H1 (cell line): ENCODE data around the gene TMEM89. TPM values are rescaled to one million over a fixed set of nuclear protein-coding genes. Genes with fewer than 3 reads are reported as not detected.

ENCODE experiments used
- CTCF ChIA-PET: fragments of 300-600 bp; sonication (Branson Sonifier 250); formaldehyde crosslinking; loops from one replicate; lab custom pipeline; 2021; ENCODE audit not compliant: partially characterized antibody; lab: Charles Lee
- POLR2A ChIA-PET: fragments of 300-600 bp; sonication (Branson Sonifier 250); formaldehyde crosslinking; loops from one replicate; lab custom pipeline; 2021; ENCODE audit warnings: inconsistent platforms; ENCODE audit not compliant: partially characterized antibody; lab: Charles Lee
- DNase-seq, 2 experiments: peaks; one replicate each; pipeline versions ENCODE4 v3.0.0 to v3.0.0-alpha.2; 2010 to 2022; ENCODE audit warnings: low spot score in 2 of 2, low read depth in 1 of 2, mixed read lengths in 1 of 2
- FAIRE-seq: peaks from 2 replicates; lab custom pipeline; 2011; peaks lifted over from hg19 to GRCh38; lab: Jason Lieb, UNC
- H2AFZ ChIP-seq: 2 replicates; pipeline ENCODE4 v1.8.1; 2012; ENCODE audit warnings: low read length, inconsistent platforms
- H2AK5ac ChIP-seq: 2 replicates; pipeline ENCODE4 v1.6.1; 2013; ENCODE audit warnings: low read depth, low read length
- H2BK120ac ChIP-seq: replicated peaks from 2 replicates; pipeline ENCODE3; 2013; ENCODE audit warnings: low read depth, low read length, inconsistent platforms
- H2BK12ac ChIP-seq: 2 replicates; pipeline ENCODE4 v1.6.1; 2013; ENCODE audit warnings: low read depth, low read length
- H2BK15ac ChIP-seq: 2 replicates; pipeline ENCODE4 v1.6.1; 2013; ENCODE audit warnings: low read length
- H2BK20ac ChIP-seq: 2 replicates; pipeline ENCODE4 v1.6.1; 2013; ENCODE audit warnings: low read length
- H2BK5ac ChIP-seq: 2 replicates; pipeline ENCODE4 v1.6.1; 2013; ENCODE audit warnings: low read depth, low read length
- H3K14ac ChIP-seq: 2 replicates; pipeline ENCODE4 v1.6.1; 2013; ENCODE audit warnings: inconsistent platforms; ENCODE audit not compliant: insufficient read length
- H3K18ac ChIP-seq: 2 replicates; pipeline ENCODE4 v1.6.1; 2013; ENCODE audit warnings: low read length; ENCODE audit errors: extremely low read depth
- H3K23ac ChIP-seq: 2 replicates; pipeline ENCODE4 v1.6.1; 2013; ENCODE audit warnings: inconsistent platforms; ENCODE audit not compliant: insufficient read length
- H3K23me2 ChIP-seq: 2 replicates; pipeline ENCODE4 v1.6.1; 2013; ENCODE audit warnings: low read depth, low read length
- H3K27ac ChIP-seq: 2 replicates; pipeline ENCODE4 v1.6.1; 2011; ENCODE audit warnings: low read depth, low read length, inconsistent platforms
- H3K27me3 ChIP-seq, 4 experiments: replicated peaks in 1 of 4; 1 replicate in 1 of 4; 2 replicates in 3 of 4; pipeline versions ENCODE4 v1.6.1 to v1.8.1; 2011 to 2013; ENCODE audit warnings: low read length in 3 of 4, mild to moderate bottlenecking in 3 of 4, inconsistent platforms in 2 of 4, mixed read lengths in 2 of 4, moderate library complexity in 1 of 4; ENCODE audit not compliant: control insufficient read depth in 3 of 4, insufficient read depth in 3 of 4; ENCODE audit errors: extremely low read depth in 1 of 4
- H3K36me3 ChIP-seq, 4 experiments: 2 replicates each; pipeline versions ENCODE4 v1.6.1 to v1.8.1; 2011 to 2013; ENCODE audit warnings: mild to moderate bottlenecking in 4 of 4, low read length in 3 of 4, moderate library complexity in 2 of 4, control low read depth in 1 of 4, inconsistent platforms in 1 of 4; ENCODE audit not compliant: insufficient read depth in 4 of 4, control insufficient read depth in 2 of 4
- H3K4ac ChIP-seq: replicated peaks from 2 replicates; pipeline ENCODE3; 2013; ENCODE audit warnings: low read length, low read depth, mixed read lengths, inconsistent platforms; ENCODE audit not compliant: insufficient read length
- H3K4me1 ChIP-seq, 4 experiments: replicated peaks in 1 of 4; 1 replicate in 1 of 4; 2 replicates in 3 of 4; pipeline versions ENCODE4 v1.6.1 to v1.8.1; 2011 to 2013; ENCODE audit warnings: low read length in 3 of 4, inconsistent platforms in 2 of 4, mixed read lengths in 1 of 4; ENCODE audit not compliant: insufficient read depth in 4 of 4, control insufficient read depth in 3 of 4
- H3K4me2 ChIP-seq, 2 experiments: 2 replicates each; pipeline versions ENCODE4 v1.6.1 to v1.8.1; 2011 to 2013; ENCODE audit warnings: low read depth in 2 of 2, low read length in 2 of 2, control low read depth in 1 of 2, inconsistent platforms in 1 of 2, mild to moderate bottlenecking in 1 of 2; ENCODE audit not compliant: insufficient read depth in 1 of 2
- H3K4me3 ChIP-seq, 4 experiments: fragments of 200-600, 300-600 bp in 1 of 4; sonication (generic), shearing (Covaris generic), sonication (Bioruptor Twin) in 1 of 4; 2 replicates each; pipeline versions ENCODE4 v1.5.1 to v1.8.1; 2011 to 2016; ENCODE audit warnings: low read length in 4 of 4, low read depth in 3 of 4, control low read depth in 2 of 4, inconsistent platforms in 2 of 4, mild to moderate bottlenecking in 2 of 4, mixed read lengths in 1 of 4, moderate library complexity in 1 of 4; ENCODE audit not compliant: insufficient read depth in 2 of 4; ENCODE audit errors: extremely low read depth in 1 of 4
- H3K56ac ChIP-seq: replicated peaks from 2 replicates; pipeline ENCODE3; 2013; ENCODE audit warnings: low read depth, mild to moderate bottlenecking, mixed read lengths, low read length, inconsistent platforms; ENCODE audit not compliant: insufficient read length
- H3K79me1 ChIP-seq: 2 replicates; pipeline ENCODE4 v1.6.1; 2013; ENCODE audit warnings: low read depth, low read length, control low read depth
- H3K79me2 ChIP-seq, 2 experiments: 2 replicates each; pipeline versions ENCODE4 v1.6.1 to v1.8.1; 2012 to 2013; ENCODE audit warnings: low read length in 2 of 2, mild to moderate bottlenecking in 2 of 2, inconsistent platforms in 1 of 2; ENCODE audit not compliant: insufficient read depth in 2 of 2, control insufficient read depth in 1 of 2
- H3K9ac ChIP-seq, 4 experiments: replicated peaks in 1 of 4; 1 replicate in 1 of 4; 2 replicates in 3 of 4; pipeline versions ENCODE4 v1.6.1 to v1.8.1; 2011 to 2013; ENCODE audit warnings: low read depth in 3 of 4, low read length in 3 of 4, control low read depth in 2 of 4, mild to moderate bottlenecking in 2 of 4, moderate library complexity in 2 of 4, inconsistent platforms in 1 of 4; ENCODE audit errors: extremely low read depth in 1 of 4
- H3K9me3 ChIP-seq, 2 experiments: 2 replicates each; pipeline versions ENCODE4 v1.6.1 to v1.8.1; 2012 to 2013; ENCODE audit warnings: mild to moderate bottlenecking in 2 of 2, moderate library complexity in 2 of 2, control low read depth in 1 of 2, inconsistent platforms in 1 of 2, low read depth in 1 of 2, low read length in 1 of 2, mixed read lengths in 1 of 2; ENCODE audit not compliant: insufficient read depth in 2 of 2
- H4K20me1 ChIP-seq, 2 experiments: replicated peaks in 1 of 2; 2 replicates each; pipeline versions ENCODE3 to v1.8.1; 2011 to 2013; ENCODE audit warnings: inconsistent platforms in 2 of 2, low read length in 2 of 2, mild to moderate bottlenecking in 1 of 2; ENCODE audit not compliant: insufficient read depth in 2 of 2, control insufficient read depth in 1 of 2
- H4K5ac ChIP-seq: 2 replicates; pipeline ENCODE4 v1.6.1; 2013; ENCODE audit warnings: low read length, low read depth, mixed read lengths, inconsistent platforms; ENCODE audit not compliant: insufficient read length
- H4K8ac ChIP-seq: 2 replicates; pipeline ENCODE4 v1.8.0; 2013; ENCODE audit warnings: mild to moderate bottlenecking, moderate library complexity, low read length, inconsistent platforms; ENCODE audit not compliant: insufficient read depth; ENCODE audit errors: extremely low read depth
- H4K91ac ChIP-seq: replicated peaks from 2 replicates; pipeline ENCODE3; 2013; ENCODE audit warnings: low read length, mixed read lengths, inconsistent platforms; ENCODE audit not compliant: insufficient read length
- BCL11A ChIP-seq, 2 experiments: IDR thresholded peaks; one replicate each; pipeline ENCODE4 v1.6.1; 2011; ENCODE audit warnings: low read depth in 2 of 2, low read length in 2 of 2, mild to moderate bottlenecking in 2 of 2
- CHD2 ChIP-seq: IDR thresholded peaks from 2 replicates; pipeline ENCODE4 v1.6.1; 2012; ENCODE audit warnings: low read length, improper control_type of control experiment
- GABPA ChIP-seq: IDR thresholded peaks from 2 replicates; pipeline ENCODE4 v1.6.1; 2011; ENCODE audit warnings: mild to moderate bottlenecking, low read length, moderate library complexity, borderline replicate concordance; ENCODE audit not compliant: insufficient read depth
- POU5F1 ChIP-seq: IDR thresholded peaks from 2 replicates; pipeline ENCODE4 v1.6.1; 2011; ENCODE audit warnings: low read depth, mild to moderate bottlenecking, low read length, moderate library complexity
- RFX5 ChIP-seq: IDR thresholded peaks from 2 replicates; pipeline ENCODE4 v1.6.1; 2011; ENCODE audit warnings: low read depth, low read length, improper control_type of control experiment, borderline replicate concordance
- SP1 ChIP-seq: IDR thresholded peaks from 2 replicates; pipeline ENCODE4 v1.6.1; 2011; ENCODE audit warnings: low read depth, low read length
- TCF12 ChIP-seq: IDR thresholded peaks from 2 replicates; pipeline ENCODE4 v1.6.1; 2011; ENCODE audit warnings: low read depth, mild to moderate bottlenecking, low read length
- TEAD4 ChIP-seq: IDR thresholded peaks from 2 replicates; pipeline ENCODE4 v1.6.1; 2012; ENCODE audit warnings: low read depth, low read length, inconsistent platforms, mixed read lengths
- WGBS, 2 experiments: shearing (Covaris generic) in 1 of 2; methylation state at CpG; one replicate each; pipeline versions ENCODE4 v1.1.6 to v1.1.7; 2013 to 2015; ENCODE audit warnings: low lambda C conversion rate in 2 of 2, mixed read lengths in 2 of 2, inconsistent platforms in 1 of 2, low coverage in 1 of 2, missing lambda C conversion rate in 1 of 2; ENCODE audit not compliant: insufficient replicate concordance in 2 of 2, insufficient coverage in 1 of 2, insufficient read length in 1 of 2; ENCODE audit errors: extremely low coverage in 1 of 2, missing lambda C conversion rate in 1 of 2; 5-methylcytosine and 5-hydroxymethylcytosine counted together
- polyA plus RNA-seq, 7 experiments: library from polyadenylated mRNA; depleted of rRNA in 3 of 7; stranded (reverse) in 5 of 7; unstranded in 2 of 7; fragments of >200 nt in 5 of 7; fragments of 200-250 nt in 2 of 7; gene quantifications; 1 replicate in 5 of 7; 2 replicates in 1 of 7; 4 replicates in 1 of 7; pipeline versions ENCODE4 v1.2.1 to v1.2.3, GENCODE V29; 2011 to 2013; ENCODE audit warnings: missing spikeins in 2 of 7, mixed read lengths in 2 of 7
- total RNA-seq: library from RNA; stranded (reverse); fragmentation: NEBNext Ultra II Directional; extraction: Animal tissue kit (Norgen Biotek cat#: 25700); gene quantifications from 2 replicates; pipeline ENCODE4 v1.2.1, GENCODE V29; 2021

TMEM89 gene
- total and polyA plus RNA-seq, 2 of the 8 experiments (the other 6 are each of a cell fraction or from before 2014, with no cell fraction given) = not detected

- Histone ChIP-seq H2AFZ (no peak overlapping the region), H4K91ac (no peak overlapping the region)
- TF ChIP-seq POU5F1 (no peak), CHD2 (no peak), GABPA (no peak), TCF12 (no peak), SP1 (no peak), RFX5 (no peak), TEAD4 (no peak), BCL11A (IDR thresholded peaks at IDR 0.05; ENCODE audit: low read depth in 2 of 2, low read length in 2 of 2) (no peak)
These were observed 31.6 kb upstream of the TMEM89 start for GRCh38 chr3:48652923-48653715.

More at GRCh38 chr3:48652923-48653715, 31.6 kb upstream of the TMEM89 start:
- no peak overlapping the region for H3K18ac ChIP-seq
- no peak overlapping the region for H3K4me2 ChIP-seq
- no peak overlapping the region for H2BK15ac ChIP-seq
- H2BK12ac ChIP-seq = no peak overlapping the region
- no peak overlapping the region for H3K56ac ChIP-seq
- 91% methylated on average over 15 of the region's 15 CpGs; no CpG with 5 or more reads in 1 of the 2 experiments for WGBS, 2 experiments
- CTCF ChIA-PET = interaction anchor here (1.1 to 2.6 kb wide), 5 partner anchors 10 to 31 kb away, joined by 4 to 11 read pairs (median 4); partner anchors contain the start of genes CELSR3 and SLC26A6
- no peak overlapping the region for H3K4ac ChIP-seq
- H2BK20ac ChIP-seq = no peak overlapping the region
- no peak overlapping the region for H3K27ac ChIP-seq
- no peak overlapping the region for H2BK120ac ChIP-seq
- POLR2A ChIA-PET = interaction anchor here (0.9 to 10.5 kb wide), 9 partner anchors 8 to 71 kb away, joined by 3 to 111 read pairs (median 5); partner anchors contain the start of genes CELSR3, IP6K2, SLC26A6 and UQCRC1
- no peak overlapping the region for H2BK5ac ChIP-seq
- peaks cover 0 to 5% (median 3%) of the 10 kb centered on the region in 4 experiments; a peak in 3 of 7 replicates for H3K27me3 ChIP-seq
- DNase-seq = no peak
- peaks cover 0 to 24% of the 10 kb centered on the region in 2 experiments for H4K20me1 ChIP-seq
- H2AK5ac ChIP-seq = no peak overlapping the region
- no peak overlapping the region for H3K14ac ChIP-seq
- no peaks in the 10 kb centered on the region for H3K9me3 ChIP-seq
- peaks cover 0 to 17% (median 5%) of the 10 kb centered on the region in 4 experiments; a peak in 5 of 8 replicates for H3K36me3 ChIP-seq
- H3K9ac ChIP-seq = no peak overlapping the region
- H3K79me1 ChIP-seq = no peaks in the 10 kb centered on the region; the same call in 1 of the 2 replicates
- H3K23me2 ChIP-seq = peaks cover 11% of the 10 kb centered on the region; the same call in 1 of the 2 replicates
- no peak overlapping the region for H3K4me3 ChIP-seq
- no peak for FAIRE-seq
- no peak overlapping the region for H4K5ac ChIP-seq
- H3K4me1 ChIP-seq = peaks cover 0 to 16% (median 15%) of the 10 kb centered on the region in 4 experiments; a peak in 6 of 7 replicates
- no peak overlapping the region for H3K23ac ChIP-seq
- no peaks in the 10 kb centered on the region for H3K79me2 ChIP-seq
- H4K8ac ChIP-seq = no peak overlapping the region
